GM12892 (cell line): ENCODE results near the gene HRG.

Source experiments
- POLR2A ChIP-seq: IDR thresholded peaks from 2 replicates; pipeline ENCODE4 v1.6.1; 2011; ENCODE audit warnings: low read depth, low read length, control low read depth
- POLR2AphosphoS5 ChIP-seq: IDR thresholded peaks from 2 replicates; pipeline ENCODE4 v1.6.1; 2011; ENCODE audit warnings: low read depth, low read length, control low read depth
- TAF1 ChIP-seq: IDR thresholded peaks from 2 replicates; pipeline ENCODE4 v1.6.1; 2011; ENCODE audit warnings: low read depth, mild to moderate bottlenecking, control low read depth, low read length, borderline replicate concordance

DNA sequence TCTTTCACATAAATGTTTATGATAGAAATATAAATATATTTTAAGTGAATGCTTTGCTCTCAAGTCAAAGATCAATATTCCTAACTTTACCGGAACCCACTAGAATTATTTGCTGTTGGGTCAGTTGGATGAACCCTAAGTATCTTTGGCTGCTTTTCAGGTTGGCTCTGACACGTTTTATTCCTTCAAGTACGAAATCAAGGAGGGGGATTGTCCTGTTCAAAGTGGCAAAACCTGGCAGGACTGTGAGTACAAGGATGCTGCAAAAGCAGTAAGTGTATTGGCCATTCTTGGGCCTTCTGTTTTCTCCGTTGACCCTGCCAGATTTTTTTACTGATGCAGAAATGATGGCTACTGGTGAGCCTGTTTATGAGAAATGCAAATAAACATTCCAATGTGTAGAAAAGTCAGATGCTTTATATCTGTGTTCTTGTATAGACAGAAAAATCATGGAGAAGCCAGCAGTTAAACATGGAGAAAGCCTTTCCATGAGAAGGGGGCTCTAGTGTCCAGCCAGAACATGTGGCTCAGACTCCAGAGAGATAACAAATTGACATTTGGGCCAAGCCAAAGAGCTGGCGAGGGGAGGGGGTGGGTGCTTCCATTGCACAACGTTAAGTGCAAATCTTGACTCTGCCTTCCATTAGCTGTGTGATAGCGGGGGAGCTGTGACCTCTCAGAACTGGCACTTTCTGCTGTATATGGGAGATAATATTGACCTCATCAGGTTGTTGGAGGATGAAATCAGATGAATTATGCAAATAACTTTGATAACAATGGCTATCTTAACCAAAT, 54.3 kb downstream of the HRG start:
- no peak for TF ChIP-seq POLR2AphosphoS5
- no peak for TF ChIP-seq POLR2A
- TF ChIP-seq TAF1 = no peak
